ENCODE results near the gene TMEM259. TPM values are rescaled to one million over a fixed set of nuclear protein-coding genes. Genes with fewer than 3 reads are reported as not detected.

TMEM259 gene
- total RNA-seq, 1 experiment from 2014 or later = 171 TPM

GRCh38 chr19:988081-988480 lies 32.8 kb downstream of the TMEM259 start:
- peak overlapping the region in 1 of 3 experiments; percentile 70; a peak in 1 of 7 replicates for H3K27ac Mint-ChIP-seq
- H3K9ac ChIP-seq (ENCODE audit: extremely low read depth, insufficient read length, low read length) = no peak overlapping the region
- TF ChIP-seq CTCF (conservative IDR thresholded peaks at IDR 0.05) = no peak
- no peak overlapping the region for H3K27ac ChIP-seq (ENCODE audit: insufficient read length, low read depth, low read length)
- peaks cover 2% of the 10 kb centered on the region; the same call in 1 of the 2 replicates for H3K27me3 Mint-ChIP-seq (ENCODE audit: low read depth)
- H3K79me1 ChIP-seq (ENCODE audit: insufficient read depth, low read depth, low read length, poor library complexity, severe bottlenecking) = no peaks in the 10 kb centered on the region
- H3K9me3 ChIP-seq (ENCODE audit: control insufficient read depth, low read depth, low read length) = no peaks in the 10 kb centered on the region
- no peak overlapping the region for H2BK20ac ChIP-seq (ENCODE audit: low read depth, low read length, poor library complexity, severe bottlenecking)
- H3T11ph ChIP-seq (ENCODE audit: low read length) = no peak overlapping the region
- no peak overlapping the region for H3K4me2 ChIP-seq (ENCODE audit: insufficient read depth, insufficient read length, low read length)
- H2BK15ac ChIP-seq (ENCODE audit: low read depth, low read length) = no peak overlapping the region
- H3K4me1 Mint-ChIP-seq = peaks cover 5 to 20% of the 10 kb centered on the region in 2 experiments
- H4K20me1 ChIP-seq (ENCODE audit: control insufficient read depth, insufficient read depth, insufficient read length) = peaks cover 3% of the 10 kb centered on the region
- no peak overlapping the region for H2BK120ac ChIP-seq (ENCODE audit: low read depth, low read length, poor library complexity, severe bottlenecking)
- no peak overlapping the region for H2BK5ac ChIP-seq (ENCODE audit: insufficient read length, low read length)
- H2AFZ ChIP-seq (ENCODE audit: low read length) = no peak overlapping the region
- no peak overlapping the region for H3K4ac ChIP-seq (ENCODE audit: low read depth, low read length)
- H3K56ac ChIP-seq (ENCODE audit: insufficient read length, low read depth, low read length) = no peak overlapping the region
- no peaks in the 10 kb centered on the region for H3K9me3 Mint-ChIP-seq
- H2AK5ac ChIP-seq (ENCODE audit: insufficient read length, low read length) = no peak overlapping the region
- H3K79me2 ChIP-seq (ENCODE audit: insufficient read depth, low read length) = no peaks in the 10 kb centered on the region; the same call in 1 of the 2 replicates
- no peak overlapping the region for H4K8ac ChIP-seq (replicated peaks; ENCODE audit: insufficient read length, low read depth, low read length)
- H3K4me3 Mint-ChIP-seq = no peak overlapping the region
- H3K18ac ChIP-seq (ENCODE audit: insufficient read length, low read depth, low read length) = no peak overlapping the region
- no peak overlapping the region for H4K5ac ChIP-seq (ENCODE audit: insufficient read length, low read depth, low read length)
- DNase-seq = no peak
- no peak overlapping the region for H3K23ac ChIP-seq (ENCODE audit: insufficient read length, low read depth, low read length)
- H3K23me2 ChIP-seq (ENCODE audit: insufficient read length, low read depth, low read length, poor library complexity, severe bottlenecking) = peaks cover 7% of the 10 kb centered on the region
- WGBS (ENCODE audit: extremely low coverage, insufficient read length, low lambda C conversion rate) = no CpG with 5 or more reads among the region's 14 CpGs
- peaks cover 10 to 41% (median 37%) of the 10 kb centered on the region in 3 experiments; a peak in 6 of 7 replicates for H3K36me3 Mint-ChIP-seq (ENCODE audit: insufficient read depth in 1 of 3, low read depth in 3 of 3)
- no peaks in the 10 kb centered on the region for H3K4me1 ChIP-seq (ENCODE audit: insufficient read depth, low read length)
- no peak overlapping the region for H4K91ac ChIP-seq (ENCODE audit: insufficient read length, low read depth, low read length)
- H2BK12ac ChIP-seq (ENCODE audit: insufficient read length, low read depth, low read length) = no peak overlapping the region
- no peak overlapping the region for H3K14ac ChIP-seq (ENCODE audit: insufficient read depth, low read length)
- H3K27me3 ChIP-seq (ENCODE audit: insufficient read depth, low read length) = no peaks in the 10 kb centered on the region

Measured in H9 (cell line).